IMR-90 (cell line): ENCODE measurements around the gene GALNT5. TPM values are rescaled to one million over a fixed set of nuclear protein-coding genes. Genes with fewer than 3 reads are reported as not detected.

Experiments used
- ATAC-seq: fragments of 200-7000 bp; cut with Tn5 transposase; 2 replicates; pipeline ENCODE4 v1.9.1; 2020; ENCODE audit warnings: low read depth, mild to moderate bottlenecking, moderate library complexity
- BruUV-seq: library from RNA; stranded (reverse); fragments of 400-500 nt; replicated peaks from 2 replicates; lab custom pipeline; 2021; lab: Mats Ljungman, UMichigan
- CTCF ChIA-PET: fragments of 300-600 bp; formaldehyde crosslinking; extraction: SDS; loops from one replicate; lab custom pipeline; 2021; ENCODE audit warnings: antibody characterized with exemption; lab: Yijun Ruan, JAX
- POLR2A ChIA-PET: fragments of 300-600 bp; sonication (Branson Sonifier 250); formaldehyde crosslinking; loops from one replicate; lab custom pipeline; 2022; ENCODE audit warnings: antibody characterized with exemption; ENCODE audit not compliant: unreplicated experiment; lab: Charles Lee
- DNase-seq: peaks from one replicate; pipeline ENCODE4 v3.0.0; 2013
- H2AFZ ChIP-seq: replicated peaks from 2 replicates; pipeline ENCODE3; 2013; ENCODE audit warnings: low read length, mild to moderate bottlenecking; ENCODE audit not compliant: poor library complexity
- H2AK5ac ChIP-seq: 2 replicates; pipeline ENCODE4 v1.6.1; 2013; ENCODE audit warnings: low read depth, low read length, inconsistent platforms
- H2AK9ac ChIP-seq: replicated peaks from 2 replicates; pipeline ENCODE3; 2013; ENCODE audit warnings: mild to moderate bottlenecking, low read depth, low read length, moderate library complexity; ENCODE audit not compliant: poor library complexity
- H2BK120ac ChIP-seq: 2 replicates; pipeline ENCODE4 v1.6.1; 2013; ENCODE audit warnings: low read depth, low read length, inconsistent platforms
- H2BK15ac ChIP-seq: 3 replicates; pipeline ENCODE4 v1.6.1; 2013; ENCODE audit warnings: low read depth, low read length, inconsistent platforms
- H2BK20ac ChIP-seq: 2 replicates; pipeline ENCODE4 v1.6.1; 2013; ENCODE audit warnings: low read depth, mild to moderate bottlenecking, inconsistent platforms, low read length, moderate library complexity
- H2BK5ac ChIP-seq: 2 replicates; pipeline ENCODE4 v1.6.1; 2013; ENCODE audit warnings: mild to moderate bottlenecking, low read depth, low read length, inconsistent platforms; ENCODE audit not compliant: poor library complexity, severe bottlenecking
- H3K14ac ChIP-seq: replicated peaks from 2 replicates; pipeline ENCODE4 v1.6.1; 2013; ENCODE audit warnings: low read depth, low read length, inconsistent platforms
- H3K18ac ChIP-seq: 2 replicates; pipeline ENCODE4 v1.6.1; 2013; ENCODE audit warnings: low read depth, low read length, control low read depth
- H3K23ac ChIP-seq: 2 replicates; pipeline ENCODE4 v1.6.1; 2013; ENCODE audit warnings: low read depth, low read length, inconsistent platforms
- H3K27ac ChIP-seq: 2 replicates; pipeline ENCODE4 v1.5.1; 2013; ENCODE audit warnings: mild to moderate bottlenecking, control low read depth, low read length; ENCODE audit not compliant: insufficient read depth
- H3K27me3 ChIP-seq: 2 replicates; pipeline ENCODE4 v1.6.1; 2013; ENCODE audit warnings: low read length; ENCODE audit not compliant: control insufficient read depth, insufficient read depth
- H3K36me3 ChIP-seq: 2 replicates; pipeline ENCODE4 v1.6.1; 2013; ENCODE audit warnings: low read length, mixed read lengths; ENCODE audit not compliant: control insufficient read depth, insufficient read depth
- H3K4ac ChIP-seq: 2 replicates; pipeline ENCODE4 v1.6.1; 2013; ENCODE audit warnings: low read depth, low read length, inconsistent platforms
- H3K4me1 ChIP-seq: 2 replicates; pipeline ENCODE4 v1.6.1; 2013; ENCODE audit warnings: low read length, mixed read lengths; ENCODE audit not compliant: control insufficient read depth, insufficient read depth
- H3K4me2 ChIP-seq: 2 replicates; pipeline ENCODE4 v1.6.1; 2013; ENCODE audit warnings: low read depth, mild to moderate bottlenecking, control low read depth, low read length, moderate library complexity
- H3K4me3 ChIP-seq: 2 replicates; pipeline ENCODE4 v1.5.1; 2013; ENCODE audit warnings: low read depth, mild to moderate bottlenecking, control low read depth, low read length, moderate library complexity; ENCODE audit not compliant: insufficient read depth
- H3K56ac ChIP-seq: 2 replicates; pipeline ENCODE4 v1.6.1; 2013; ENCODE audit warnings: low read length, inconsistent platforms; ENCODE audit not compliant: insufficient read depth; ENCODE audit errors: extremely low read depth
- H3K79me1 ChIP-seq, 2 experiments: 2 replicates each; pipeline ENCODE4 v1.6.1; 2013; ENCODE audit warnings: low read length in 2 of 2, inconsistent platforms in 1 of 2, low read depth in 1 of 2
- H3K9ac ChIP-seq: 2 replicates; pipeline ENCODE4 v1.6.1; 2013; ENCODE audit warnings: low read depth, low read length, control low read depth
- H3K9me1 ChIP-seq: 2 replicates; pipeline ENCODE4 v1.6.1; 2013; ENCODE audit warnings: low read length, inconsistent platforms; ENCODE audit not compliant: insufficient read depth
- H3K9me3 ChIP-seq: 2 replicates; pipeline ENCODE4 v1.6.1; 2013; ENCODE audit warnings: low read length; ENCODE audit not compliant: control insufficient read depth, insufficient read depth
- H4K20me1 ChIP-seq: 2 replicates; pipeline ENCODE4 v1.6.1; 2013; ENCODE audit warnings: low read length, inconsistent platforms; ENCODE audit not compliant: insufficient read depth
- H4K5ac ChIP-seq: 2 replicates; pipeline ENCODE4 v1.6.1; 2013; ENCODE audit warnings: mild to moderate bottlenecking, low read depth, low read length, control low read depth
- H4K8ac ChIP-seq, 2 experiments: 2 replicates each; pipeline ENCODE4 v1.6.1; 2013; ENCODE audit warnings: low read depth in 2 of 2, low read length in 2 of 2, control low read depth in 1 of 2, inconsistent platforms in 1 of 2
- H4K91ac ChIP-seq: 2 replicates; pipeline ENCODE4 v1.6.1; 2013; ENCODE audit warnings: low read depth, low read length, inconsistent platforms; ENCODE audit not compliant: insufficient read depth
- CHD1 ChIP-seq: IDR thresholded peaks from 2 replicates; pipeline ENCODE4 v1.6.1; 2012; ENCODE audit warnings: low read depth, low read length, improper control_type of control experiment
- FOS ChIP-seq: fragments of 150-350 bp; IDR thresholded peaks from 2 replicates; pipeline ENCODE4 v1.6.1; 2016; ENCODE audit warnings: low read depth, low read length
- MAFK ChIP-seq: IDR thresholded peaks from 2 replicates; pipeline ENCODE4 v1.6.1; 2012; ENCODE audit warnings: low read depth, low read length, improper control_type of control experiment
- WGBS, 2 experiments: methylation state at CpG; one replicate each; pipeline versions ENCODE4 v1.1.5 to v1.1.7; 2013; ENCODE audit warnings: missing lambda C conversion rate in 2 of 2; ENCODE audit not compliant: insufficient read length in 1 of 2; ENCODE audit errors: extremely low coverage in 2 of 2; 5-methylcytosine and 5-hydroxymethylcytosine counted together
- dilution Hi-C: fragments of 300-500 bp; cut with HindIII; formaldehyde crosslinking; loops from one replicate; pipeline ENCODE4 v1.14.3; 2018; ENCODE audit warnings: low sequenced_read_pairs; ENCODE audit not compliant: unreplicated experiment
- in situ Hi-C: fragments of 300-500 bp; cut with MboI; formaldehyde crosslinking; loops from 3 replicates; pipeline ENCODE4 v1.14.3; 2019; ENCODE audit warnings: low sequenced_read_pairs, inconsistent platforms, mixed read lengths
- intact Hi-C: fragments of 100-400 bp; cut with micrococcal nuclease; formaldehyde crosslinking; loops from 2 replicates; pipeline ENCODE4 v1.10.0; 2022
- polyA plus RNA-seq, 3 experiments: library from polyadenylated mRNA; depleted of rRNA; stranded (reverse); fragments of >200 nt; gene quantifications; 2 replicates each; pipeline ENCODE4 v1.2.3, GENCODE V29; 2012; ENCODE audit warnings: low replicate concordance in 1 of 3
- total RNA-seq: library from RNA; depleted of rRNA; stranded (reverse); fragments of >200 nt; gene quantifications from 2 replicates; pipeline ENCODE4 v1.2.3, GENCODE V29; 2012
- TF ChIP-seq, protein P1 (sequence below): fragments of 150-350 bp; IDR thresholded peaks from 2 replicates; pipeline ENCODE4 v1.6.1; 2017; ENCODE audit warnings: mild to moderate bottlenecking, antibody characterized with exemption, low read length, low read depth

Gene GALNT5
- total and polyA plus RNA-seq, 2 of the 4 experiments (the other 2 are of a cell fraction): 36.3 to 63.3 TPM

GRCh38 chr2:157349949-157350515 lies 92.5 kb downstream of the GALNT5 start:
- Histone ChIP-seq H3K56ac (no peak overlapping the region), H3K9me3 (no peaks in the 10 kb centered on the region), H4K5ac (no peak overlapping the region), H2BK5ac (no peak overlapping the region), H3K79me1 (no peaks in the 10 kb centered on the region), H3K14ac (no peak overlapping the region), H2BK120ac (no peak overlapping the region), H3K36me3 (no peaks in the 10 kb centered on the region), H2BK15ac (no peak overlapping the region), H3K9ac (no peak overlapping the region), H2BK20ac (no peak overlapping the region), H3K4me1 (no peaks in the 10 kb centered on the region), H4K20me1 (no peaks in the 10 kb centered on the region), H2AK5ac (no peak overlapping the region), H3K4ac (no peak overlapping the region), H4K91ac (no peak overlapping the region), H3K23ac (no peak overlapping the region), H2AK9ac (no peak overlapping the region), H3K27ac (no peak overlapping the region), H2AFZ (no peak overlapping the region), H3K4me3 (no peak overlapping the region), H3K9me1 (no peaks in the 10 kb centered on the region), H3K27me3 (no peaks in the 10 kb centered on the region), H3K4me2 (no peak overlapping the region), H4K8ac (no peak overlapping the region), H3K18ac (no peak overlapping the region)
- ChIA-PET CTCF (interaction anchor here (0.8 to 2.2 kb wide), 3 partner anchors 14 to 1973 kb away, joined by 4 to 7 read pairs (median 5); no protein-coding TSS in a partner anchor), POLR2A (no interaction called here)
- peak; percentile 12 for DNase-seq
- no TSS peak for BruUV-seq
- intact Hi-C loops: no loop called here
- 20% methylated on average over 1 of the region's 1 CpG; no CpG with 5 or more reads in 1 of the 2 experiments for WGBS, 2 experiments
- dilution Hi-C loops: no loop called here
- in situ Hi-C loops: loop anchor here (25.0 kb wide), 1 partner anchor 1963 kb away; no protein-coding TSS in a partner anchor
- TF ChIP-seq MAFK (peak; percentile 81), FOS (no peak), CHD1 (no peak)
- TF ChIP-seq, protein P1, sequence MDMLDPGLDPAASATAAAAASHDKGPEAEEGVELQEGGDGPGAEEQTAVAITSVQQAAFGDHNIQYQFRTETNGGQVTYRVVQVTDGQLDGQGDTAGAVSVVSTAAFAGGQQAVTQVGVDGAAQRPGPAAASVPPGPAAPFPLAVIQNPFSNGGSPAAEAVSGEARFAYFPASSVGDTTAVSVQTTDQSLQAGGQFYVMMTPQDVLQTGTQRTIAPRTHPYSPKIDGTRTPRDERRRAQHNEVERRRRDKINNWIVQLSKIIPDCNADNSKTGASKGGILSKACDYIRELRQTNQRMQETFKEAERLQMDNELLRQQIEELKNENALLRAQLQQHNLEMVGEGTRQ: no peak
- no peak for ATAC-seq
